ENCODE results near the gene CXCR4. TPM values are rescaled to one million over a fixed set of nuclear protein-coding genes. Genes with fewer than 3 reads are reported as not detected.

Gene CXCR4
- total and polyA plus RNA-seq, 8 donors, result 1.2 to 42.6 (median 15.9) TPM; not detected in 1

- no peak overlapping the region for H3K4me3 ChIP-seq
- no peaks in the 10 kb centered on the region for H3K27me3 ChIP-seq
- H3K27ac ChIP-seq, result peak overlapping the region; percentile 51 to 62 (median 58)
- no peak for DNase-seq
- no peak for TF ChIP-seq POLR2A (IDR thresholded peaks at IDR 0.05)
- TF ChIP-seq POLR2AphosphoS5 (IDR thresholded peaks at IDR 0.05), result no peak
- TF ChIP-seq EP300 (IDR thresholded peaks at IDR 0.05), result no peak
- TF ChIP-seq CTCF (IDR thresholded peaks at IDR 0.05), result no peak
- H3K4me1 ChIP-seq, result peaks cover 0 to 21% (median 13%) of the 10 kb centered on the region in 4 donors
- WGBS, 5 donors, result 53 to 71% (median 62%) methylated on average over 1 of the region's 1 CpG
- intact Hi-C loops (cut with DNase I; ENCODE audit: low total_unique reads), result no loop called here
- H3K9me3 ChIP-seq, result no peaks in the 10 kb centered on the region
- no peaks in the 10 kb centered on the region for H3K36me3 ChIP-seq
These were observed 11.0 kb upstream of the CXCR4 start for GRCh38 chr2:136128905-136129304.

- WGBS, 5 donors, result 93 to 98% (median 96%) methylated on average over 2 of the region's 2 CpGs
- no peaks in the 10 kb centered on the region for H3K36me3 ChIP-seq
- intact Hi-C loops (cut with DNase I; ENCODE audit: low total_unique reads), result no loop called here
- H3K27ac ChIP-seq, result peak overlapping the region in 3 of 5 donors; percentile 51 to 62 (median 59)
- DNase-seq, result no peak
- H3K4me1 ChIP-seq, result peaks cover 0 to 21% (median 13%) of the 10 kb centered on the region in 4 donors
- H3K9me3 ChIP-seq, result no peaks in the 10 kb centered on the region
- H3K27me3 ChIP-seq, result no peaks in the 10 kb centered on the region
- no peak overlapping the region for H3K4me3 ChIP-seq
- no peak for TF ChIP-seq CTCF (IDR thresholded peaks at IDR 0.05)
- no peak for TF ChIP-seq EP300 (IDR thresholded peaks at IDR 0.05)
- no peak for TF ChIP-seq POLR2A (IDR thresholded peaks at IDR 0.05)
- TF ChIP-seq POLR2AphosphoS5 (IDR thresholded peaks at IDR 0.05), result no peak
These were observed 10.4 kb upstream of the CXCR4 start for GRCh38 chr2:136128366-136128765.

GRCh38 chr2:136127356-136127755 is 9.4 kb upstream of the CXCR4 start:
- Histone ChIP-seq H3K27ac (peak overlapping the region in 1 of 5 donors; percentile 30), H3K4me3 (no peak overlapping the region), H3K27me3 (peaks cover 0 to 2% (median 0%) of the 10 kb centered on the region in 3 donors), H3K4me1 (peaks cover 0 to 21% (median 13%) of the 10 kb centered on the region in 4 donors), H3K9me3 (no peaks in the 10 kb centered on the region), H3K36me3 (no peaks in the 10 kb centered on the region)
- 75 to 88% (median 86%) methylated on average over 6 of the region's 6 CpGs for WGBS, 5 donors
- TF ChIP-seq EP300 (IDR thresholded peaks at IDR 0.05) (no peak), POLR2AphosphoS5 (IDR thresholded peaks at IDR 0.05) (no peak), POLR2A (IDR thresholded peaks at IDR 0.05) (no peak), CTCF (IDR thresholded peaks at IDR 0.05) (no peak)
- no peak for DNase-seq
- intact Hi-C loops (cut with DNase I; ENCODE audit: low total_unique reads), result no loop called here

GRCh38 chr2:136126421-136126926 is 8.5 kb upstream of the CXCR4 start:
- peaks cover 0 to 21% (median 13%) of the 10 kb centered on the region in 4 donors for H3K4me1 ChIP-seq
- DNase-seq, result no peak
- peaks cover 0 to 11% (median 0%) of the 10 kb centered on the region in 3 donors for H3K27me3 ChIP-seq
- intact Hi-C loops (cut with DNase I; ENCODE audit: low total_unique reads), result no loop called here
- H3K36me3 ChIP-seq, result no peaks in the 10 kb centered on the region
- WGBS, 5 donors, result 42 to 68% (median 50%) methylated on average over 6 of the region's 6 CpGs
- no peak overlapping the region for H3K4me3 ChIP-seq
- TF ChIP-seq EP300 (IDR thresholded peaks at IDR 0.05), result no peak
- TF ChIP-seq POLR2A (IDR thresholded peaks at IDR 0.05), result no peak
- TF ChIP-seq CTCF (IDR thresholded peaks at IDR 0.05), result no peak
- no peak for TF ChIP-seq POLR2AphosphoS5 (IDR thresholded peaks at IDR 0.05)
- no peak overlapping the region for H3K27ac ChIP-seq
- H3K9me3 ChIP-seq, result no peaks in the 10 kb centered on the region
